HG02885 (cell line): ENCODE results near the gene SEMA6A.

Source experiments
- ATAC-seq: cut with Tn5 transposase; IDR thresholded peaks from one replicate; pipeline ENCODE4 v1.9.1; 2021; ENCODE audit warnings: mild to moderate bottlenecking; ENCODE audit not compliant: unreplicated experiment, poor library complexity

The SEMA6A gene

DNA sequence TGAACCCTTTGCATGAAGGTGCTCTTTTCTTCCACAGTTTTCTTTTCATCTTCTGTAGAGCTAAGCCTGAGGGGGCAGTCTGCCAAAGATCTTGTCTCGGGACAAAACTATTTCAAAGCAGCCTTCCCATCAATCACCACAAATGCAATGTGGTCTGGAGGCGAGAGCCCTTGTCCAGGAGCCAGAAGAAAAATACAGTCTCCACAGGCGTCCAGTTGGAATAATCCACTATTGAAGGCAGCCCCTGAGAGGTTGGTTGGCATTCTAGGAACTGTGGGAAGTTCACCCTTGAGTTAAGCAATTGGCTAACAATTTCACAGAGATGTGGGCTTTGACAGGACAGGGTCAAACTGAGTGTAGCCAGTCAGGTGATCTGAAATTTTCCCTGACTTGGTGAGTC, 72.0 kb downstream of the SEMA6A start:
- no peak for ATAC-seq

DNA sequence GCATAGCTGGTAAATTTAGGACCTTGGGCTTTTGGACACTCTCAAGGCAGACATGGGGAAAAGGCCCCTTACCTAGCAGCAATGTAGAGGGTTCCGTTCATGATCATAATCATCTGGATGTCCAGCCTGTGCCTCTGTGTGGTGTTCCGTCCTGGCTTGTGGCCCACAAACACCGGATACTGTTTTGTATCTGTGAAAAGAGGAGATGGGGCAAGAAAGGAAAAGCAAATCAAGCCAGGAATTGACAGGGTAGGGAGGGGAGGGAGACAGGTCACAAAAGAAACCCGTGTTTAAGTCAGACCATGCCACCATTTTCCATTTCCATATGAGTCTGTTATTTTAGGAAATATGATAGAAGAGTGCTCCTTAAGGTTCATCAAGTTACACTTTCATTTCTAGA, 72.5 kb downstream of the SEMA6A start:
- ATAC-seq = no peak

DNA sequence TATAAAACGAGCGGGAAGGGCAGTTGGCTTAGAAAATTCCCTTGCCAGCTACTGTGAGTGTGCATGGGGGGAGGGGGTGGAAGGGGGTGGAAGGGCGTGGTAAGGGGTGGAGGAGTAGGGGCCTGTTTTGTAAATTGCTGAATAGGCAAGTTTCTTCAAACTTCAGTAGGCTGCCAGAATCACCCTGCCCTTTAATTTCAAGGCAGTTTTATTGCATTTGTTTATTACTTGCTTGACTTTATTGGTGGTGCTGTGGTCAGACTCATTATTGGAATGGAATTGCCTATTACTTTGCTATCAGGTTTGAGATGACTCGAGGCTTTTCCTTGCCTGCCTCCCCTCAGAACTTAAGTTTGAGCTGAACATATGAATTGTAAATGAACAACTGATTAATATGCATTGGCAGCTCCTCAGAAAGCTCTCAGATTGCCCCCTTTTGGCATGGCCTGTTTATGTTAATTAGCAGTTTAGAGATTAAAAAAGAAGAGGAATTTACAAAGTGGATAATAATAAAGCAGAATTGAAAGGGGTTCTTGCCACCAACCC, 76.0 kb downstream of the SEMA6A start:
- ATAC-seq = no peak

DNA sequence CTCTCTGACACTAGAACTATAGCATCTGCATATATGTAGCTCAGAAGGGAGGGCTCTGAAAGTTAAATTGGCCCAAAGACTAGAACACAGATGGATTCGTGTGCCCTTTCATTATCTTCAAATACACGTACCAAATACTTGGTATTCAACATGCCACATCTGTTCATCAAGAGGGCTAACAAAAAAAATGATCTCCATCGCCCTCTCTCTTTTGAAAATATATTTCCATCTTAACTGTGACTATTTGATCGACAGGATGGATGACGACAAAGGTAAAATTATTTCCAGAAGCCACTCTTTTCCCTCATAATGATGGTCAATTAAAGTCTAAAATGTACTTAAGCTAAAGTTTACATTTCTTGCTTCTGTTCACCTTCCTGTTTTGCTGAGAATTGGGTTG, 77.0 kb downstream of the SEMA6A start:
- no peak for ATAC-seq

DNA sequence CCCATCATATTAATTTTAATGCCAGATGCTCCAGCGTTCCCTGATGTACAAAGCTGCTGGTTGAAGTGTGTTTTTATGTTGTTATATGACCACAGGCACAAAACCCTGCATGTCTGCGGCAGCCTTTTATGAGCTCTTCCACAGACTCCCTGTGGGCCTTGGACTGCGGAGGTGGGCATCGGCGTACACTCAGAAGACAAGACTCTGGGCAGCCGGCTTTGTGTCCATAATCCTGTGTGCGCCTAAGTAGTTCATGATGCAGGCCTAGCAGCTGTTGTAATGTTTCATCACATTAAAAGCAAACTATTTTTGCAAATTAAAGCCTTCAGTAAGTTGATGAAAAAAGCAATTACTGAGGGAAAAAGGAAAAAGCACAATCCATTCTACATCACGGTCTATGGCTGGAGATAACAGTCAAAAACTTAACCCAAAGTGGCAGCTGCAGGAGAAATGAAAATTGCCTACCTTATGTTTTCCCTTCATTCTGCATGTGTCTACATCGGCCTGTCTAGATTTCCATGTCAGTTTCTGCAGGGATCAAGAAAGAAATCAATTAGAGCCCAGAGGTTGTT, 78.8 kb downstream of the SEMA6A start:
- no peak for ATAC-seq

DNA sequence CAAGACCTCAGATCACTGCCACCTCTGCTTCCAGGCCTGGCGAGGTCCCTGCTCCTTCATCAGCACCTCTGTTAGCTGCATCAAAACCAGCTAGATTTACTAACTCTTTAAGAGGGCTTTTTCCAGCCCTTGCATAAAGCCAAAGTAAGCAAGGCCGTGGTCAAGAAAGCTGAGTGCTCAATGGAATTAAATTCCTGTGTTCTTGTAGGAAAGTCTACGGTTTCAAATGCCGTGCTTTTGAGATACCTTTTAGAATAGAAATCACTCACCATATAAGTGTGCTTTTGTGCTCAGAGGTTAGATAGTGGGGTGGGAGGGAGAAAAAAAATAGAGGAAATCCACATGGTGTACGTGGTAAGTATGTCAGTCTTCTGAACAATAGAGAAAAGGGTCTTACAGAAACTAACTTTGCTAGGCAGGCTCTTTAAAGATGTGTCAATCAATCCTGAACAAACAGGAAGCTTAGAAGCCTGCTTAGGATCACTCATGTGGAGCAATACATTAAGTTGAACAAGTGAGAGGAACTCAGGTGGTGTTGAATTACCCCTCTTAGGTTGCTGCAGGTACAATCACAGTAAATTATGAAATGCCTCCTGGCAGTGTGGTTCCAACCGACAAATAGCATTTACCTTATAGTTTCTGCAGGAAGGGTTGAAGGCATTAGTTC, 79.7 kb downstream of the SEMA6A start:
- ATAC-seq = no peak

DNA sequence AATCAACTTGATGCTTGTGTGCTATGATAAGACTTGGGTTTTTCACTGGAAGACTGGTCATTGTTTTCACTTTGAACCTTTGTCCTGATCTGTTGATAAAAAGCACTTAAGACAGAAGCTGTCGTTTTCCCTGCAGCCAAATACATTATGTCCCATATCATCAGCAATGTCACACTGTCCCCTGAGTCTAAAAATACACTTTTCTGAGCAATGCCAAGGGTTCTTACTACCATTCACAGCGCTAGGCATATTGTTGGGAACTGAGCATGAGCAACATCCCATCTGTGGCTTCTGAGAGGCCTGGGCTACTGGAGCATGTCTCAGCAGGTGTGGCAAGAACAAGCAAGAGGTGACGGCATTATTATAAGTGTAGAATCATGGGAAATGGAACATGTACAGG, 81.8 kb downstream of the SEMA6A start:
- peak; percentile 52 for ATAC-seq

DNA sequence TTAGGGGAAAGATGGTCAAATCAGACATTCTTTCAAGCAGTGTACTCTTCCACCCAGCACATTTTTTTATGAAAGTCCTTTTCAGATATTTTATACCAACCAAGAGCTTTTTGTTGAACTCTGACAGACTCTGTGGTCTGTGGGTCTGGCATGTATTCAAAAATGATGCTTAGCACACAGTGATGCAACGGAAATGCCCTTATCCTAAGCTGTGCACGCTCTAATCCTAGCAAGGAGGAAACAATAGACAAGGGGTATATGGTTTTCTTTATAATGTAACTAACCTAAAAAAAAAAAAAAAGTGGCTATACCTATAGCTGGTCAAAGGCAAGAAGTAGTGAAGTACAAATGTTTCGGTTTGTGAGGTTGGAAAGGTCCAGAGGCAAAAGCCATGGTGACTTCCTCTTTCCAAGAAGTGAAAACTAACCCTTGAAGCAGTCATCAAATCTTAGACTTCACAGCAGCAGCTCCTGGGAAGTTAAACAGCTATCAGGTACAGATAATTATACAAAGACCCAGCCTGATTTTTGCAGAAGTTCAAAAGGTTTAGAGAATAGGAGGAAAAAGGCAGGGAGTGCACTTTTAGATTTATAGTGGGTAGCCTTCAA, 82.5 kb downstream of the SEMA6A start:
- peak; percentile 62 for ATAC-seq

DNA sequence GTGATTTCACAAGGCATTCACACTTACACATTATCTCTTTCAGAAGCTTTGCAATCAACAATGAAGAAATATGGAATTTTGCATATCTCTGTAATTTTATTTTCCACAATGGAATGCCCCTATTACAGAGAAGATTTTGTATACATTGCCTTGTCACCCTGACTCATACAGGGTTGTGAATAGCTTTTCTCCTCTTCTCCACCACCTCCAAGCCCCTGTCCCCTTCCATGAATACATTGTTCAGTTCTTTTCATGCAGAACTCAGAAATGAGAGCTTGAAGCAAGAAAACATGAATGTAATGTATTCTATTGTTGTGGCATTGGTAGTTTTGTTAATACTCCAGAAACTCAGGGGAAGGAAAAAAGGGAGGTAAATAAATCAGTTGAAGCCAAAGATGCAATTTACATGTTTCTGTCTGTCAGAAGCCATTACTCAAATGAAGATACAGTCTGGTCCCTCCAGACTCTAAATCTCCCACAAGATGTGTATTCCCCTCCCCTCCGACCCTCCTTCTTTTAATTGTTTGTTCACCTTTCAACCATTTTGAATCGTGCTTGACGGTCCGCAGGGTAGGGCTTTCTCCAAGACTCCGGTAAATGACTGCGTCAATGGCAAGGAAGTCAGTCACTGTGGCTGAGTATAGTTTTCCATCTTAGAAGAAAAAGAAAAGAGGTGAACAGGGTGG, 86.1 kb downstream of the SEMA6A start:
- ATAC-seq = no peak

DNA sequence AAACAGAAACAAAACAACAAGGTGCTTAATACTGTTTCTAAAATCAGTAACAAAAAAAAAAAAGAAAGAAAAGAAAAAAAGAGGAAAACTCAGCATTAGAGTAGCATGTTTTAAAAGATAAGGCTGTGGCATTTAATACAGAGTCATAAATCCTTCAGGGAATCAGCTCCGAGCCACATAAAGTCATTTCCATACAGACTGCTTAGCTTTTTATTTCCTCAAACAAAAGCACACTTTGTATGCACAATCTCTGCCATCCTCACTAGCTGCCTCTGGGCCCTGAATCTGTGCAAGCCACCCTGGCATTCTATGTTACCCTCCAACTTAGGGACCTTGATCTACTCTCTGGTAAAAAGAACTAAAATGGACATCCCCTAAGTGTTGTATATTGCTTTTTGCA, 87.6 kb downstream of the SEMA6A start:
- ATAC-seq = no peak

DNA sequence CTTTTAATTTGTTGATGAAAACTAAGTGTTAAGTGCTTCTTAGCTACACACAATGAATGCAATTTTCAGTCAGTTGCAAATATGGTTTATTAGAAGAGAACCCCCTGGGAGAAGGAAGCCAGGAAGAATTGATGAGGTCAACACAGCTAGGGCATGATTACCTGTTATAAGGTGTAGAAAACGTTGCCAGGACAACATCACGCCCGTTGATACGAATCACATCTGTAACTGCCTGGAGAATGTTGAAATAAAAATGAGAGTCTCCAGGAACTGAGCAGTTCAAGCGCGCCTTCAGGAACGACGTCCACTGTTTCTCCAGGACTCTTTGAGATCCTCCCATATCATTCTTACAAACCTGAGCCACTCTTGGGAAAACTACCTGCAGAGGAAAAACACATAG, 88.0 kb downstream of the SEMA6A start:
- ATAC-seq = no peak

DNA sequence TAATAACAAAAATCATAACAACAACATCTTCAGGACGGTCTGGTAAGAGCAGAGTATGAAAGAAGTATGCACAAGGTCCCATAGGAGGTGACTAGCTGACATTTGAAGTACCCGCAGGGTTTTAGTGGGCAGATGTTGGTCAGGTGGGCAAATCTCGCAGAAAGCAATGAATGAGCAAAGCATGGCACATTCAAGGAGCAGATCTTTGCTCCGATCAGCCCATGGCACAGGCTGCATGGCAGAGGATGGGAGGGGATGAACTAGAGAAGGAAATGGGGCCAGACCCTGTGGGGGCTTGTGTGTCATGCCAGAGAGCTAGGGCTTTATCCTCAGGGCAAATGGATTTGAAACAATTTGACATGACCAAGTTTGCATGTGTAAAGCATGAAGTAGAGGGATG, 90.0 kb downstream of the SEMA6A start:
- ATAC-seq = no peak

DNA sequence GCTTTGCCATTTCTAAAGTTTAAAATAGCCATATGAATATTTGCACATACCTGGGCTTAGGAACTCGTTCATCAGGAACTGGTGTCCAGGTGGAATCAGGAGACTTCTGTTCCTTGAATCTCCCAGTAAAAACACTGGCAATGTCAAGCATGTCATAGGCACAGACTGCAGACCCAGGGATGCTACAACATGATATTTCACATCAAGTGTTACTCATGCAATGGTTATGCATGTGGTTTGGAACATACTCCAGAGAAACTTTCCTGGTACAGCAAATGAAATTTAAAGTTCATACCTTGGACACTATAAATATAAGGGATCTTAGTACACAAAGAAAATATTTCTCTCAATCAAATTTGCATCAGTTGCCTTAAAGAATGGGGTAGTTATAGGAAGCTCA, 92.2 kb downstream of the SEMA6A start:
- ATAC-seq = no peak

DNA sequence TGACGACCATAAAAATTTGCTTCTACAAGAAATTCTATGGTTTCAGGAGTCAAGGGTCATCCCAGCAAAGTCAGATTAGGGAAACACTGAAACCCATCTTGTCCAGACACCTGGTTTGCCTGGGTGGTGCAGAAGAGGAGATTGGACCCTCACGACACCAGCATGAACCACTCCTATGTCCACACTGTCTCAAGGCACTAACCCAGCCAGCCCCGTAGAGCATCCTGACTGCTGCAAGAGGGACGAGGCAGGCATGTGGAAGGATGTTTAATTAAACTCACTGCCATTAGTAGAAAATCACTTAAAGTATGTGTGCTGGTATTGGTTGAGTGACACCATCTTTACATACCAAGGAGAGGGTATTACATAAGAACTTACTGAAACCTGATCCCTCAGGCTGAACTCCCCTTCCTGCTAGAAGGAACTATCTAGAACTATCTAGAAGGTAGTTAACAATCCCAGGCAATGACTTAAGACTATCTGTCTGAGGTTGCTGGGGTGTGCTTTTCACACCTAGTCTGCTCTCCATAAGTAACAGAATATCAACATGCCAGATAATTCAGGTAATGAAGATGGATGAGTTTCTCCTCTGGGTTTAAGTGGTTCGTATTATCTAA, 93.6 kb downstream of the SEMA6A start:
- no peak for ATAC-seq

DNA sequence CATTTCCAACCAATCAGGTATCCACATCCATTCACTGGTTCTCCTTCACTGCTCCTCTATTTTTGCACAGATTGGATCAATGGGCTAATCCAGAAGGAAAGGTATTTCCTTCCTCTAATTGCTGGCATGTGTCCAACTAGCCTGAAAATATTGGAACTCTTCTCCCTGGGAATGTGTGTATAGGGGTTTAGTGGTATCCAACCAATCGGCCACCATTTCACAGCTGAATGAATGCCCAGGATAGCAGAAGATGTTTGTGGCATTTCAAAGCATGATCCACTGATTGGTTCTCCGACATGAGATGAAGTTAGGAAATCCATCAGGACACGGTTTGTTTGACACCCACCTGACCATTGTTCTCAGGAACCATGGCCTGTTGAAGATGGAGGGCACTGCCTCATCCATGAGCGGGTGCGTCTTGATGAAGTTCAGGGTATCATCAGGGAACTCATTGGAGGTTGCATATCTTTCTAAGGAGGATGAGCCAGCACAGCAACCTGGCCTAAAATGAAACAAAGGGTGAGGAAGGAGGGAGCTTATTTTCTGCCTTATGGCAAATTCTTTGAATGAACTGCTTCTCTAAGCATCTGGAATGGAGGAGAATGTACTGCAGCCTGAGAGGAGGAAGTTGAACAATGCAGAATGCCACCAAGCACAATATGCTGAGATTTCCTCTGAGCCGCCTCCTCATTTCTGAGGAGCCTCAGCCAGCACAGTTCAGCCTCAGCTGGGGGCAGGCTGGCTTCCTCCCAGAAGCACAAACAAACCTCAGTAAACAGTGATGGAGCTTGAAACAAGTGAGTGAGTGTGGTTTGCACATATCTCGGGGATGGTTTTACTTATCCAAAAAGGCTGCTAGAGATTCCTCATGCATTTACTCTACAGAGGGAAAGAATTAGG, 94.6 kb downstream of the SEMA6A start:
- no peak for ATAC-seq

DNA sequence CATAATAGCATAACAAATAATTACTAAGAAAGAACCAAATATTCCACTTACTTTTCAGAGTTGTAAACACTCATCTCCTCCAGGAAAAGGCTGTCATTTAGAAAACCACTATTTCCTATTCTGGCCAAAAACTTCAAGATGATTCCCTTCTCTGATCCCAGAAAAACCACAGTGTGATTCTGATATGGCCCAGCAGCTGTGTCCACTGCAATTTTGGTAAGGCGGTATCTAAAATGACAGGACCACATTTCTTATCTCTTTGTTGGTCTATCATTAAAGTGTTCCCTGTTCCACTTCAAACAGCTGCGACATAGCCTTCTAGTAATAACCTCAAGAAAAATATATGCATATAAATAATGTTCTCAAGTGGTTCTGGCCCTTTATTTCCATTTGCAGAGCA, 96.1 kb downstream of the SEMA6A start:
- ATAC-seq = no peak

DNA sequence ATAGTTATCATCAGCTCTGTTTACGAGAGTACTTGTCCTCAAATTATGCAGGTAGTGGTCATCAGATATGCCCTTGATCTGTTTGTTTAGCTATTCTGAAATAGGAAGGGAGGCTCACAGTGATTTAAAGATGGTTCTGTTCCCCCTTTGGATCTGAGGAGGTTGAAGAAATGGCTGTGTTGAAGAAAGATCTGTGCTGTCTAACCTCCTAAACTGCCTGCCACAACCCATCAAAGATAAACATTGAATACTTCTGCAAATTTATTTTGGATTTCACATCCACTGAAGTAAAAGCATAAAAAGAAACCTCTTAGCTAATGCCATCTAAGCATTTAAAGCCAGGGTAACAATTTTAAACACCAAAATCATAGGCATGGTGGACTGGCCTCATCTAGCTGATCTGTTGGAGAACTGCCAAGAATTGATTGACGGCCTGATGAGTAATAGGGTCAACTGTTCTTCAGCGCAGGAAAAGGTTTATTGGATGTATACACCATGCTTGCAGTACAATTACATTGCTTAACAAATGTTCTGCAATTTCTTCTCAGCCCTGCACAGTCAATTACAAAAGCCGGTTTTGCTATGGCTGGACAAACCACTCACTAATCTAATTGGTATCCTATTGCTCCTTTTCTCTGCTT, 97.6 kb downstream of the SEMA6A start:
- no peak for ATAC-seq

DNA sequence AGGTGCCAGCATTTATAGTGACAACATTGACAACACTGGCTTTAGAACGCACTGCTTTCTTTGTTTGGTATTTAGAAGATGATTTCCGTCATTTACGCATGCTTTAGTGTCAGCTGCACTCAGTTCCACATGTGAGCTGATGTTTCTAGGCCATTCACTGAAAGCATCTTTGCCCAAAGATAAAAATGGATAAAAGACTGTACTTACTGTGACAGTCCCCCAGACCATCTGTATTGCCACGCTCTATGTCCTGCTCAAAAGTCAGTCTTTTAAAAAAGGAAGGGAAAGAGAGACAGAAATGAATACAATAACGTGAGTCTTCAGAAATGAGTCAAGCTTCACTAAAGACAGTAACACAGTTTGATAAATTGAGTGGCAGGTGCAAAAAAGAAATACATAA, 99.3 kb downstream of the SEMA6A start:
- ATAC-seq = peak; percentile 98

DNA sequence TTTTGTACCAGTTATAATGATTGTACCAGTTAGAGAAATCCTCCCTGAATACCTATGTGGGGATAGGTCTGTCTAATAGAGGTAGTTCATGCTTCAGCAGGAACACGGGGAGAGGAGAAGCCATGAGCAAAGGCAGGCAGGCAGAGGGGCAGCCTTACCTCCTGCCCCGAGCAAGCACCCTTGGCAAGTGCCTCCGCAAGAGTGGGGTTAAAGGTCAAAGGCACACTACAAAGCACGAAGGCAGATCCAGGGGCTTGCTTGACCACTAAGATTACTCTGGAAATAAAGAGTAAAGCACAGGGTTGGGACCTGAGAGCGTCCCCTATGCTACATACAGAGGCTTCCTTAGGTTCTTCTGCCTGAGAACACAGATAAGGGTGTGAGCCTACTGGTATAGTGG, 100.9 kb downstream of the SEMA6A start:
- no peak for ATAC-seq
